Fibroblast of mammary gland (primary cell): ENCODE measurements around the gene GATM.
A peak's percentile ranks its signal among the peaks of the same experiment; 100 is the strongest.

Experiments
- DNase-seq: peaks from one replicate; pipeline ENCODE4 v3.0.0-alpha.2; 2010; ENCODE audit warnings: low read depth
- H3K4me3 ChIP-seq: 2 replicates; pipeline ENCODE4 v1.5.1; 2011; ENCODE audit warnings: low read depth, mild to moderate bottlenecking, low read length, moderate library complexity; ENCODE audit not compliant: control insufficient read depth
- TF ChIP-seq, protein P1 (sequence below): conservative IDR thresholded peaks from 2 replicates; pipeline ENCODE4 v1.5.1; 2011; ENCODE audit warnings: low read depth, low read length, inconsistent platforms; ENCODE audit not compliant: control insufficient read depth, insufficient read depth

GATM gene

GRCh38 chr15:45378149-45378912 is at the start of gene GATM:
TSS of gene GATM (minus strand) at chr15:45378544. CDS start at chr15:45378453, 91 bp downstream.
- peak; percentile 78 for DNase-seq
- H3K4me3 ChIP-seq, result peak within 1 kb of the TSS; percentile 15
- TF ChIP-seq, protein P1, sequence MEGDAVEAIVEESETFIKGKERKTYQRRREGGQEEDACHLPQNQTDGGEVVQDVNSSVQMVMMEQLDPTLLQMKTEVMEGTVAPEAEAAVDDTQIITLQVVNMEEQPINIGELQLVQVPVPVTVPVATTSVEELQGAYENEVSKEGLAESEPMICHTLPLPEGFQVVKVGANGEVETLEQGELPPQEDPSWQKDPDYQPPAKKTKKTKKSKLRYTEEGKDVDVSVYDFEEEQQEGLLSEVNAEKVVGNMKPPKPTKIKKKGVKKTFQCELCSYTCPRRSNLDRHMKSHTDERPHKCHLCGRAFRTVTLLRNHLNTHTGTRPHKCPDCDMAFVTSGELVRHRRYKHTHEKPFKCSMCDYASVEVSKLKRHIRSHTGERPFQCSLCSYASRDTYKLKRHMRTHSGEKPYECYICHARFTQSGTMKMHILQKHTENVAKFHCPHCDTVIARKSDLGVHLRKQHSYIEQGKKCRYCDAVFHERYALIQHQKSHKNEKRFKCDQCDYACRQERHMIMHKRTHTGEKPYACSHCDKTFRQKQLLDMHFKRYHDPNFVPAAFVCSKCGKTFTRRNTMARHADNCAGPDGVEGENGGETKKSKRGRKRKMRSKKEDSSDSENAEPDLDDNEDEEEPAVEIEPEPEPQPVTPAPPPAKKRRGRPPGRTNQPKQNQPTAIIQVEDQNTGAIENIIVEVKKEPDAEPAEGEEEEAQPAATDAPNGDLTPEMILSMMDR, result peak; percentile 49

- no peak for DNase-seq
- TF ChIP-seq, protein P1, result no peak
- H3K4me3 ChIP-seq, result no peak overlapping the region
These were observed 48.7 kb upstream of the GATM start for GRCh38 chr15:45427085-45427484.

GRCh38 chr15:45425135-45425534 is 46.8 kb upstream of the GATM start:
- H3K4me3 ChIP-seq, result no peak overlapping the region
- peak; percentile 36 for DNase-seq
- TF ChIP-seq, protein P1, result no peak

- TF ChIP-seq, protein P1, result no peak
- no peak for DNase-seq
- H3K4me3 ChIP-seq, result no peak overlapping the region
These were observed 46.1 kb upstream of the GATM start for GRCh38 chr15:45424429-45424828.

DNA sequence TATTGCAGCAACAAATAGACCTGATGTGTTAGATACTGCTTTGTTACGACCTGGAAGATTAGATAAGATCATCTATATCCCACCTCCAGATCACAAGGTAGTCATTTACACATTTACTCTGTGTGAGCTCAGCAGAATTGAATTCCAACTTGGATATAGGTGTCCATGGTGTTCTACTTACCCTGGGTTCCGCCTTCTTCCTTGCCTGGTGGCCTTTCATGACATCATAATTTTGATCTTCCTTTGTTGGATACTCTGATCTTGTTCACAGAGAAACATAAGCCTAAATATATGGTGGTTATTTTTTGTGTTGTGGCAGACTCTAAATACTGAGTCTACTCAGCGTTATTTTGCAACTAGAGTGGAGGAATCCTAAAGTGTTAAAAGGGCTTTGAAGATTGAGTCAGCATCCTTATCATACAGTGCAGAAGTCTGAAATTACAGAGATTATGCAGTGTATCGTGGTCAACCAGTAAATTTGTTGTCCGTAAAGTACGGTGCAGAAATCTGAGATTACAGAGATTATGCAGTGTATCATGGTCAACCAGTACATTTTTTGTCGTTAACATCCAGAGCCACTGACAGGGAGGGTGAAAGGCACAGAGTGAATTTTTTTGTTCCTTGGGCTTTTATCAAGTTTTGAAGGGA is 39.1 kb upstream of the GATM start:
- no peak for DNase-seq
- TF ChIP-seq, protein P1, result no peak
- H3K4me3 ChIP-seq, result no peak overlapping the region

DNA sequence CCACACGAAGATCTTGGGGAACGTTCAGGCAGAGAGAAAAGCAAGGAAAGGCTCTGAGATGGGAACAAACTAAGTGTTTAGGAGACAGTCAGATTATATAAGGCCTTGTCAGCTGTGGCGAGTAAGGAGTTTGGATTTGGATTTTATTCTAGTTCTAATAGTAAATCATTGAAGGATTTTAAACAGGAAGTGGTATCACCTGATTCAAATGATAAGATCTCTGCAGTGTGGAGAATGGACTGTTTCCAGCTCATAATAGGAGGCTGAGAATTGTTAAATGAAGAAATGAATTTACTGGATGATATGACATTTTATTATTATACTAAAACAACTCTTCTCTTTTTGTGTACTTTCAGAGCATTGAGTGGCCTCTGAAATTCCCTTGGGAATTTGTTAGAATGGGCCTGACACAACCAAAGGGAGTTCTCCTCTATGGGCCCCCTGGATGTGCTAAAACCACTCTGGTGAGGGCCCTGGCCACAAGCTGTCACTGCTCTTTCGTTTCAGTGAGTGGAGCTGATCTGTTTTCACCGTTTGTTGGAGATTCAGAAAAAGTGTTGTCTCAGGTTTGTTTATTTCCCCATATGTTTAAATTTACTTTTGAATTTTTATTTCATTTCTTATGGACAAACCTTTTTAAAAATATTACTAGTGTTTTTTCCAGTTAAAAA is 36.0 kb upstream of the GATM start:
- no peak overlapping the region for H3K4me3 ChIP-seq
- TF ChIP-seq, protein P1, result no peak
- no peak for DNase-seq
